PC-9 (cell line): ENCODE data around the gene CHRNA9.

ENCODE experiments used
- CTCF ChIP-seq: fragments of 200-600 bp; sonication (generic); conservative IDR thresholded peaks from 2 replicates; pipeline ENCODE4 v1.6.1; 2017; ENCODE audit warnings: mixed run types, antibody characterized with exemption, mild to moderate bottlenecking, moderate library complexity
- EZH2 ChIP-seq: fragments of 200-600 bp; sonication (generic); IDR thresholded peaks from 2 replicates; pipeline ENCODE4 v1.8.0; 2017; ENCODE audit warnings: antibody characterized with exemption, low read depth

- TF ChIP-seq EZH2 = no peak
- TF ChIP-seq CTCF = no peak
These were observed 67.9 kb downstream of the CHRNA9 start for GRCh38 chr4:40403081-40403480.
